Coronary artery (tissue), 2 donors: ENCODE results near the gene TRMT44.

Source experiments
- DNase-seq: peaks from one replicate; pipeline ENCODE4 v3.0.0-alpha.2; 2017; ENCODE audit warnings: low spot score
- H3K27ac ChIP-seq, 2 donors: fragments of 200-600 bp; sonication (generic); one replicate each; pipeline ENCODE4 v1.5.1; 2016 to 2019
- H3K4me3 ChIP-seq: fragments of 200-600 bp; sonication (generic); 2 replicates; pipeline ENCODE4 v1.5.1; 2016; ENCODE audit warnings: mild to moderate bottlenecking, moderate library complexity
- TF ChIP-seq, protein P1 (sequence below): fragments of 200-600 bp; sonication (generic); IDR thresholded peaks from one replicate; pipeline ENCODE4 v1.5.1; 2019; ENCODE audit warnings: antibody characterized with exemption

TRMT44 gene

GRCh38 chr4:8442596-8443358, 2.2 kb downstream of the TRMT44 start:
- H3K4me3 ChIP-seq: no peak overlapping the region
- H3K27ac ChIP-seq: no peak overlapping the region
- DNase-seq: no peak
- TF ChIP-seq, protein P1, sequence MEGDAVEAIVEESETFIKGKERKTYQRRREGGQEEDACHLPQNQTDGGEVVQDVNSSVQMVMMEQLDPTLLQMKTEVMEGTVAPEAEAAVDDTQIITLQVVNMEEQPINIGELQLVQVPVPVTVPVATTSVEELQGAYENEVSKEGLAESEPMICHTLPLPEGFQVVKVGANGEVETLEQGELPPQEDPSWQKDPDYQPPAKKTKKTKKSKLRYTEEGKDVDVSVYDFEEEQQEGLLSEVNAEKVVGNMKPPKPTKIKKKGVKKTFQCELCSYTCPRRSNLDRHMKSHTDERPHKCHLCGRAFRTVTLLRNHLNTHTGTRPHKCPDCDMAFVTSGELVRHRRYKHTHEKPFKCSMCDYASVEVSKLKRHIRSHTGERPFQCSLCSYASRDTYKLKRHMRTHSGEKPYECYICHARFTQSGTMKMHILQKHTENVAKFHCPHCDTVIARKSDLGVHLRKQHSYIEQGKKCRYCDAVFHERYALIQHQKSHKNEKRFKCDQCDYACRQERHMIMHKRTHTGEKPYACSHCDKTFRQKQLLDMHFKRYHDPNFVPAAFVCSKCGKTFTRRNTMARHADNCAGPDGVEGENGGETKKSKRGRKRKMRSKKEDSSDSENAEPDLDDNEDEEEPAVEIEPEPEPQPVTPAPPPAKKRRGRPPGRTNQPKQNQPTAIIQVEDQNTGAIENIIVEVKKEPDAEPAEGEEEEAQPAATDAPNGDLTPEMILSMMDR: no peak

GRCh38 chr4:8443801-8444200, 3.2 kb downstream of the TRMT44 start:
- Histone ChIP-seq H3K27ac (no peak overlapping the region), H3K4me3 (no peak overlapping the region)
- no peak for DNase-seq
- TF ChIP-seq, protein P1: no peak

DNA sequence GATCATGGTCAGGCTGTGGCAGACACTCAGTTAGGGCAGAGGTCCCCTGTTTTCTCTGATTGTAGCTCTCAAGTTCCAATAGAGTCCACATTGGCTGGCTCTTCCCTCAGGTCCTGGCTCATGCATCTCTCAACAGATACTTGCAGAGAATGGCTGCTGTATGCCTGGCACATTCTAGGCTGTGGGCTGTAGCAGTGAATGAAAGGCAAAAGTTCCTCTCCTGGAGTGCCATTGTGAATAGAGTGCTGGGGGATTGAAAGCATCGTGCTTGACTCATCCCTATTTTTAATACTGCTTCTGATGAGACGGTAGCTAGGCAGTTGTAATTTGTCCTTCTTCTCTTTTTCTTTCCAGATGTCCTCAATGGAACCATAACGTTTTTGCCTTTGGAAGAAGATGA, 5.5 kb downstream of the TRMT44 start:
- TF ChIP-seq, protein P1: no peak
- DNase-seq: no peak
- Histone ChIP-seq H3K27ac (no peak overlapping the region), H3K4me3 (no peak overlapping the region)

- TF ChIP-seq, protein P1: no peak
- H3K4me3 ChIP-seq: no peak overlapping the region
- no peak overlapping the region for H3K27ac ChIP-seq
- no peak for DNase-seq
Observed at GRCh38 chr4:8451440-8452182, 11.0 kb downstream of the TRMT44 start.

- no peak overlapping the region for H3K4me3 ChIP-seq
- no peak overlapping the region for H3K27ac ChIP-seq
- DNase-seq: no peak
- TF ChIP-seq, protein P1: no peak
Observed at GRCh38 chr4:8453957-8454356, 13.4 kb downstream of the TRMT44 start.

- Histone ChIP-seq H3K27ac (no peak overlapping the region), H3K4me3 (no peak overlapping the region)
- TF ChIP-seq, protein P1: no peak
- DNase-seq: no peak
Observed at GRCh38 chr4:8457646-8458252, 17.2 kb downstream of the TRMT44 start.
